Astrocyte (in vitro differentiated cells and primary cell): ENCODE data around the gene IL17RD. TPM values are rescaled to one million over a fixed set of nuclear protein-coding genes. Genes with fewer than 3 reads are reported as not detected.

Source experiments
- DNase-seq: peaks from one replicate; pipeline ENCODE4 v3.0.0-alpha.2; 2010; ENCODE audit warnings: low read depth
- FAIRE-seq: peaks from 2 replicates; lab custom pipeline; 2011; peaks lifted over from hg19 to GRCh38; lab: Jason Lieb, UNC
- H2AFZ ChIP-seq: 2 replicates; pipeline ENCODE4 v1.6.0; 2012; ENCODE audit warnings: low read depth, low read length, inconsistent platforms
- H3K27ac ChIP-seq: 2 replicates; pipeline ENCODE4 v1.5.1; 2011; ENCODE audit warnings: low read depth, low read length, inconsistent platforms
- H3K27me3 ChIP-seq: 2 replicates; pipeline ENCODE4 v1.6.0; 2011; ENCODE audit warnings: low read length, inconsistent platforms; ENCODE audit not compliant: insufficient read depth
- H3K36me3 ChIP-seq: 2 replicates; pipeline ENCODE4 v1.5.1; 2011; ENCODE audit warnings: low read length, inconsistent platforms; ENCODE audit not compliant: insufficient read depth
- H3K4me1 ChIP-seq: 2 replicates; pipeline ENCODE4 v1.5.1; 2011; ENCODE audit warnings: low read length, inconsistent platforms; ENCODE audit not compliant: insufficient read depth
- H3K4me2 ChIP-seq: 2 replicates; pipeline ENCODE4 v1.6.0; 2012; ENCODE audit warnings: low read length, inconsistent platforms
- H3K4me3 ChIP-seq: 2 replicates; pipeline ENCODE4 v1.5.1; 2011; ENCODE audit warnings: low read depth, mild to moderate bottlenecking, low read length, inconsistent platforms; ENCODE audit not compliant: insufficient read depth
- H3K79me2 ChIP-seq: 2 replicates; pipeline ENCODE4 v1.6.0; 2012; ENCODE audit warnings: mild to moderate bottlenecking, low read length, inconsistent platforms; ENCODE audit not compliant: insufficient read depth
- H3K9ac ChIP-seq: 2 replicates; pipeline ENCODE4 v1.6.0; 2012; ENCODE audit warnings: mild to moderate bottlenecking, low read length, inconsistent platforms
- H3K9me3 ChIP-seq: 2 replicates; pipeline ENCODE4 v1.5.1; 2012; ENCODE audit warnings: low read depth, mild to moderate bottlenecking, low read length, inconsistent platforms; ENCODE audit not compliant: insufficient read depth
- H4K20me1 ChIP-seq: 2 replicates; pipeline ENCODE4 v1.6.0; 2012; ENCODE audit warnings: low read length, inconsistent platforms; ENCODE audit not compliant: insufficient read depth
- H3K27ac Mint-ChIP-seq: one replicate; pipeline ENCODE4 v1.8.0; 2021; ENCODE audit warnings: mild to moderate bottlenecking, mixed read lengths; ENCODE audit not compliant: unreplicated experiment
- H3K27me3 Mint-ChIP-seq: one replicate; pipeline ENCODE4 v1.8.0; 2021; ENCODE audit warnings: low read depth, mixed read lengths; ENCODE audit not compliant: unreplicated experiment
- H3K36me3 Mint-ChIP-seq: one replicate; pipeline ENCODE4 v1.8.0; 2021; ENCODE audit warnings: low read depth, mixed read lengths; ENCODE audit not compliant: unreplicated experiment
- H3K4me1 Mint-ChIP-seq: one replicate; pipeline ENCODE4 v1.8.0; 2021; ENCODE audit warnings: low read depth, mixed read lengths; ENCODE audit not compliant: unreplicated experiment
- H3K4me3 Mint-ChIP-seq: one replicate; pipeline ENCODE4 v1.8.0; 2021; ENCODE audit warnings: mild to moderate bottlenecking, moderate library complexity, mixed read lengths; ENCODE audit not compliant: unreplicated experiment
- H3K9me3 Mint-ChIP-seq: one replicate; pipeline ENCODE4 v1.8.0; 2021; ENCODE audit warnings: mild to moderate bottlenecking, mixed read lengths; ENCODE audit not compliant: unreplicated experiment
- CTCF ChIP-seq: IDR thresholded peaks from 2 replicates; pipeline ENCODE4 v1.5.1; 2011; ENCODE audit warnings: low read depth, mild to moderate bottlenecking, inconsistent platforms, low read length, moderate library complexity; ENCODE audit not compliant: insufficient read depth
- EZH2 ChIP-seq: IDR thresholded peaks from 2 replicates; pipeline ENCODE4 v1.6.1; 2012; ENCODE audit warnings: mild to moderate bottlenecking, low read length, inconsistent platforms; ENCODE audit not compliant: insufficient read depth
- total RNA-seq: library from RNA; stranded (reverse); gene quantifications from 2 replicates; pipeline ENCODE4 v1.2.1, GENCODE V29; 2021

IL17RD gene
- total RNA-seq, 1 donor from 2014 or later: 13.0 TPM

GRCh38 chr3:57184526-57184925 is 19.4 kb upstream of the IL17RD start:
- Mint-ChIP-seq H3K9me3 (peaks cover 2% of the 10 kb centered on the region), H3K27ac (no peak overlapping the region)
- TF ChIP-seq CTCF (no peak), EZH2 (no peak)

GRCh38 chr3:57179580-57180410 is 14.6 kb upstream of the IL17RD start:
- Mint-ChIP-seq H3K36me3 (no peaks in the 10 kb centered on the region), H3K27ac (no peak overlapping the region), H3K4me3 (no peak overlapping the region), H3K4me1 (no peaks in the 10 kb centered on the region), H3K27me3 (peaks cover 2% of the 10 kb centered on the region), H3K9me3 (peaks cover 2% of the 10 kb centered on the region)
- FAIRE-seq (no peak), DNase-seq (no peak)
- Histone ChIP-seq H4K20me1 (no peaks in the 10 kb centered on the region), H3K9me3 (no peaks in the 10 kb centered on the region), H3K36me3 (no peaks in the 10 kb centered on the region), H3K27me3 (peaks cover 2% of the 10 kb centered on the region), H3K27ac (no peak overlapping the region), H3K9ac (no peak overlapping the region), H3K79me2 (no peaks in the 10 kb centered on the region), H3K4me2 (no peak overlapping the region), H2AFZ (peak overlapping the region; percentile 16), H3K4me3 (no peak overlapping the region), H3K4me1 (no peaks in the 10 kb centered on the region)
- TF ChIP-seq EZH2 (no peak), CTCF (peak; percentile 33)

More at GRCh38 chr3:57184526-57184925, 19.4 kb upstream of the IL17RD start:
- H3K27ac ChIP-seq: no peak overlapping the region
- H3K4me3 ChIP-seq: no peak overlapping the region
- no peak overlapping the region for H3K9ac ChIP-seq
- H3K36me3 ChIP-seq: no peaks in the 10 kb centered on the region
- peak overlapping the region; percentile 41 for H2AFZ ChIP-seq
- no peaks in the 10 kb centered on the region for H3K79me2 ChIP-seq
- H3K27me3 ChIP-seq: peaks cover 2% of the 10 kb centered on the region
- no peaks in the 10 kb centered on the region for H3K9me3 ChIP-seq
- DNase-seq: no peak
- no peak overlapping the region for H3K4me2 ChIP-seq
- Mint-ChIP-seq H3K27me3 (peaks cover 4% of the 10 kb centered on the region), H3K4me3 (no peak overlapping the region), H3K4me1 (no peaks in the 10 kb centered on the region), H3K36me3 (no peaks in the 10 kb centered on the region)
- no peak for FAIRE-seq
- H3K4me1 ChIP-seq: no peaks in the 10 kb centered on the region
- H4K20me1 ChIP-seq: no peaks in the 10 kb centered on the region

- Histone ChIP-seq H3K27ac (no peak overlapping the region), H3K9ac (no peak overlapping the region), H4K20me1 (no peaks in the 10 kb centered on the region), H3K36me3 (no peaks in the 10 kb centered on the region), H3K79me2 (no peaks in the 10 kb centered on the region), H3K9me3 (no peaks in the 10 kb centered on the region), H3K4me3 (no peak overlapping the region), H3K4me1 (no peaks in the 10 kb centered on the region), H3K27me3 (no peaks in the 10 kb centered on the region), H3K4me2 (no peak overlapping the region), H2AFZ (no peak overlapping the region)
- FAIRE-seq (no peak), DNase-seq (no peak)
- H3K36me3 Mint-ChIP-seq: no peaks in the 10 kb centered on the region
- TF ChIP-seq CTCF (no peak), EZH2 (no peak)
- no peak overlapping the region for H3K4me3 Mint-ChIP-seq
- H3K9me3 Mint-ChIP-seq: peaks cover 2% of the 10 kb centered on the region
- H3K4me1 Mint-ChIP-seq: no peaks in the 10 kb centered on the region
- H3K27me3 Mint-ChIP-seq: peaks cover 5% of the 10 kb centered on the region
- H3K27ac Mint-ChIP-seq: no peak overlapping the region
Observed at GRCh38 chr3:57176045-57176444, 10.9 kb upstream of the IL17RD start.
